Stimulated activated CD4-positive, alpha-beta T cell treated with anti-CD3 and anti-CD28 coated beads, Interleukin-1b, Interleukin-23, amount 100 ng/mL, for 1 hour (primary cell): ENCODE measurements around the gene OBSCN.

Source experiments
- DNase-seq, 2 donors: peaks; one replicate each; pipeline ENCODE4 v3.0.0-alpha.2; 2020; ENCODE audit warnings: low read depth in 2 of 2

OBSCN gene

GRCh38 chr1:228367798-228368791 lies 160.3 kb downstream of the OBSCN start:
- no peak for DNase-seq

GRCh38 chr1:228368801-228369607 lies 161.2 kb downstream of the OBSCN start:
- DNase-seq, result no peak

GRCh38 chr1:228369608-228370438 lies 162.0 kb downstream of the OBSCN start:
- no peak for DNase-seq

DNA sequence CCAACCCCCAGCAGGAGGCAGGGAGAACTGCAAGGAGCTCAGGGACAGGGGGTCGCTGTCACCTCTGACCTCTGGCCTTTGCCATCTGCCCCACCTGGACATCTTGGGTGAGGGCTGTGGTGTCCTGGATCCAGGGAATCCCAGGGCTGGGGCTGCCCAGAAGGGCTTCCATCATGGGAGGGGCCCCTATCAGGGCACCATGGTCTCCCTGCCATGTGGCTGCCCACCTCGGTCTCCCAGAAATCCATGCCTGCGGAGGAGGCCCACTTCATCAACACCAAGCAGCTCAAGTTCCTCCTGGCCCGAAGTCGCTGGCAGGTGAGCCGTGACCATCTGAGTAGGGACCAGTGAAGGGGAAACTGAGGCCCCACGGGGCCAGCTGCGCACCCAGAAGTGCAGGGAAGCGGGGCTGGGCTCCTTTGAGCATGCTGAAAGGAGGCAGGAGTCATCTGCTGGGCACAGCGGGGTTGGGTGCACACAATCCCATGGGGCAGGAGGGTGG lies 162.6 kb downstream of the OBSCN start:
- no peak for DNase-seq

DNA sequence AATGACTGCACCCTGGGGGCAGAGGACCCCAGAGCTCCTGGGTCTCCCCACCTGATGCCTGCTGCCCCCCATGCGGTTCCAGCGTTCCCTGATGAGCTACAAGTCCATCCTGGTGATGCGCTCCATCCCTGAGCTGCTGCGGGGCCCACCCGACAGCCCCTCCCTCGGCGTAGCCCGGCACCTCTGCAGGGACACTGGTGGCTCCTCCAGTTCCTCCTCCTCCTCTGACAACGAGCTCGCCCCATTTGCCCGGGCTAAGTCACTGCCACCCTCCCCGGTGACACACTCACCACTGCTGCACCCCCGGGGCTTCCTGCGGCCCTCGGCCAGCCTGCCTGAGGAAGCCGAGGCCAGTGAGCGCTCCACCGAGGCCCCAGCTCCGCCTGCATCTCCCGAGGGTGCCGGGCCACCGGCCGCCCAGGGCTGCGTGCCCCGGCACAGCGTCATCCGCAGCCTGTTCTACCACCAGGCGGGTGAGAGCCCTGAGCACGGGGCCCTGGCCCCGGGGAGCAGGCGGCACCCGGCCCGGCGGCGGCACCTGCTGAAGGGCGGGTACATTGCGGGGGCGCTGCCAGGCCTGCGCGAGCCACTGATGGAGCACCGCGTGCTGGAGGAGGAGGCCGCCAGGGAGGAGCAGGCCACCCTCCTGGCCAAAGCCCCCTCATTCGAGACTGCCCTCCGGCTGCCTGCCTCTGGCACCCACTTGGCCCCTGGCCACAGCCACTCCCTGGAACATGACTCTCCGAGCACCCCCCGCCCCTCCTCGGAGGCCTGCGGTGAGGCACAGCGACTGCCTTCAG lies 163.3 kb downstream of the OBSCN start:
- no peak for DNase-seq

DNA sequence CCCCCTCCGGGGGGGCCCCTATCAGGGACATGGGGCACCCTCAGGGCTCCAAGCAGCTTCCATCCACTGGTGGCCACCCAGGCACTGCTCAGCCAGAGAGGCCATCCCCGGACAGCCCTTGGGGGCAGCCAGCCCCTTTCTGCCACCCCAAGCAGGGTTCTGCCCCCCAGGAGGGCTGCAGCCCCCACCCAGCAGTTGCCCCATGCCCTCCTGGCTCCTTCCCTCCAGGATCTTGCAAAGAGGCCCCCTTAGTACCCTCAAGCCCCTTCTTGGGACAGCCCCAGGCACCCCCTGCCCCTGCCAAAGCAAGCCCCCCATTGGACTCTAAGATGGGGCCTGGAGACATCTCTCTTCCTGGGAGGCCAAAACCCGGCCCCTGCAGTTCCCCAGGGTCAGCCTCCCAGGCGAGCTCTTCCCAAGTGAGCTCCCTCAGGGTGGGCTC lies 163.9 kb downstream of the OBSCN start:
- DNase-seq, result no peak

DNA sequence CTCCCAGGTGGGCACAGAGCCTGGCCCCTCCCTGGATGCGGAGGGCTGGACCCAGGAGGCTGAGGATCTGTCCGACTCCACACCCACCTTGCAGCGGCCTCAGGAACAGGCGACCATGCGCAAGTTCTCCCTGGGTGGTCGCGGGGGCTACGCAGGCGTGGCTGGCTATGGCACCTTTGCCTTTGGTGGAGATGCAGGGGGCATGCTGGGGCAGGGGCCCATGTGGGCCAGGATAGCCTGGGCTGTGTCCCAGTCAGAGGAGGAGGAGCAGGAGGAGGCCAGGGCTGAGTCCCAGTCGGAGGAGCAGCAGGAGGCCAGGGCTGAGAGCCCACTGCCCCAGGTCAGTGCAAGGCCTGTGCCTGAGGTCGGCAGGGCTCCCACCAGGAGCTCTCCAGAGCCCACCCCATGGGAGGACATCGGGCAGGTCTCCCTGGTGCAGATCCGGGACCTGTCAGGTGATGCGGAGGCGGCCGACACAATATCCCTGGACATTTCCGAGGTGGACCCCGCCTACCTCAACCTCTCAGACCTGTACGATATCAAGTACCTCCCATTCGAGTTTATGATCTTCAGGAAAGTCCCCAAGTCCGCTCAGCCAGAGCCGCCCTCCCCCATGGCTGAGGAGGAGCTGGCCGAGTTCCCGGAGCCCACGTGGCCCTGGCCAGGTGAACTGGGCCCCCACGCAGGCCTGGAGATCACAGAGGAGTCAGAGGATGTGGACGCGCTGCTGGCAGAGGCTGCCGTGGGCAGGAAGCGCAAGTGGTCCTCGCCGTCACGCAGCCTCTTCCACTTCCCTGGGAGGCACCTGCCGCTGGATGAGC lies 164.5 kb downstream of the OBSCN start:
- DNase-seq, result no peak

DNA sequence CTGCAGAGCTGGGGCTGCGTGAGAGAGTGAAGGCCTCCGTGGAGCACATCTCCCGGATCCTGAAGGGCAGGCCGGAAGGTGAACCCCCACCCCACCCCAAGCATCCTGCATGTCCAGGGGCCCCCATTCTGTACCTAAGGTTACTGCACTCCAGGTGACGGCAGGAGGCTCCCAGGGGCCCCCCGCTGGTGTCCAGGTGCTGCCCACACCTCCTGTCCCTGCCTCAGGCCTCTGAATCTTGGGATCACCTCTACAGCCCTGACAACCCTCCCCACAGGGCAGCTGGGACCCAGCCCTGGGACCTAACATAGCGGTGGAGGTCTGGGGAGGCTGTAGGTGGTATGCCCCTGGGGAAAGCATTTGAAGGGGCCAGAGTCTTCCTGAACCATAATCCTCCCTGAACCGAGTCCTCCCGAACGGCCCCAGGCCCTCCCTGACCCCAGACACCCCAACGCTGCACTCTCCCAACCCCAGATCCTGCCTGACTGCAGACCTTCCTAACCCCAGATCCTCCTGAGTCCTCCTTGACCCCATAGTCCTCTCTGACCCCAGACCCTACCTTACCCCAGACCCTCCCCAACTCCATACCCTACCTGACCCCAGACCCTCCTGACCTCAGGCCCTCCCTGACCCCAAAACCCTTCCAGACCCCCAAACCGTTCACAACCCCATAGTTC lies 165.3 kb downstream of the OBSCN start:
- no peak for DNase-seq

DNA sequence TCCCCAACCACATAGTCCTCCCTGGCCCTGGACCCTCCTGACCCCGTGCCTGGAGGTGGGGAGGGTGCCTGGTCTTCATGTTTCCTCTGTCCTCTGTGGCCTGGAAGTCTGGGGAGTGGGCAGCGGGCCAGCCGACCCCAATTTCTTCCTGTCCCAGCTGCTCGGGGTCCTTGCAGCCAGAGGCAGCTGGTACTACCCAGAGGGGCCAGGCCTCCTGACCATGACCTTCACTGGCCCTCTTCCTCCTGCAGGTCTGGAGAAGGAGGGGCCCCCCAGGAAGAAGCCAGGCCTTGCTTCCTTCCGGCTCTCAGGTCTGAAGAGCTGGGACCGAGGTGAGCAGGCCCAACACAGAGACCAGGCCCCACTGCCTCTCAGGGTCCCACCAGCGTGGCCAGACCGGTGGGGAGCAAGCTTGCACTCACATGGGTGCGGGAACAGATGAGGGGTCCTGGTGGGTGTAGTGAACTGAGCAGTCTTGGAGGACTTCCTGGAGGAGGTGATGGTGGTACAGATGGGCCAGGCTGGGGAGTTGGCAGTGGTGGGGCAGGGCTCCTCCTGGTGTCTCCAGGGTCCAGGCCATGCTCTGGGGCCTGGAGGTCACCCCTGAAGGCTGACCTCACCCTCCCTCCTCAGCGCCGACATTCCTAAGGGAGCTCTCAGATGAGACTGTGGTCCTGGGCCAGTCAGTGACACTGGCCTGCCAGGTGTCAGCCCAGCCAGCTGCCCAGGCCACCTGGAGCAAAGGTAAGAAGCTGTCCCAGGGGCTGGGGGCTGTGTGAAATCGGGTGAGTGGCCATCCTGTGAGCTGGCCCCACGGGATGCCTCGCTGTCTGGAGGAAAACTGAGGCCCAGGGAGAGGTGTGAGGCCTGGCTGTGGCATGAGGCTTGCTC lies 166.1 kb downstream of the OBSCN start:
- DNase-seq, result no peak

DNA sequence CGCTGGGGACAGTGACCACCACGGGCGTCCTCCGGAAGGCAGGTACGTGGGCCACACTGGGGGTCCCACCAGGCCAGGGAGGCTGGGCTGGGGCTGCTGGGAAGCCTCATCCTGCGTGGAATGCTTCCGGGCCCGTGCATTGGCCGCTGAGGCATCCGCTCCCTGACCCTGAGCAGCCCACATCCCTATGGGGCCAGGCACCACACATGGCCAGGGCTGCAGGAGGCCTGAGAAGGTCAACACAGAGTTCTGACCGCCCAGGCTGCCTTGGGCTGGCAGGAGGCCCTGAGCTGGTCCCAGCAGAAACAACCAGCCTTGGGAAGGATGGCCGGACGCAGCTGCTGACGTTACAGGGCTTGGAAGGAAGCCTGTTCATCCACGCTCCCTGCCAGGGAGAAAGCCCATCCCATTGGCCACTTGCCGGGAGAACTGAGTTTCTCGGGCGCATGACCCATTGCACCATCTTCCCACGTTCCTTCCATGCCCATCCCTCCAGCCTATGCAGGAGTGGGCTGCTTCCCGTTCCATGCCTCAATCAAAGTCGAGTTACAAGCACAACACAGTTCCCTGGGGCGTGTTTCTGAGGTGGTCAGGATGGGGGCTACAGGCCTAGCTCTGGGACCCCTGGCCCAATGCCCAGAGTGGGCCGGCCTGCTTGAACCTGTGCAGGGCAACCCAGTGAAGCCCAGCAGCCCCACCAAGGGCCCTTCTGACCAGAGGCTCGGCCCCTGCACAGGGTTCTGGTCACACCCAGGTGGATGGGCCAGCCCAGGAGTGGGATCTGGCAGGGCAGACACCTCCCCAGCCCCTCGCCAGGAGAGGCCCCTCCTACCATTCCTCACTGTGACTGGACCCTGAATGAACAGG lies 167.1 kb downstream of the OBSCN start:
- DNase-seq, result no peak

GRCh38 chr1:228375578-228376261 lies 167.9 kb downstream of the OBSCN start:
- DNase-seq, result no peak

DNA sequence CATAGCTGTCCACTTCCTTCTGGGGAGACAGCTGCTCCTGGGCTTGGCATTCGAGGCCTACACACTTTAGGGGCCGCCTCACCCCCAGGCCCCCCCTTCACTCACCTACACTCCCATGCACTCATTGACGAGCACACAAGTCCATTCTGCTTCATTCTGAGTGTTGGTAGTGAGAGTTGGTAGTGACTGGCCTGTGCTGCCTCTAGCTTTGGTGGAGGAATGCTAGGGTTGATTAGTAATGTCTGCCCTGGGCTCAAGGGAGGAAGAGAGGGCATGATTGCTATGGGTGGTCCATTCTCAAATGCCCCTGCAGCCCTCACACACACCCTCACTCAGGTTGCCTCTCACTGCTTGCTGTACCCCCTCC lies 168.4 kb downstream of the OBSCN start:
- DNase-seq, result no peak

DNA sequence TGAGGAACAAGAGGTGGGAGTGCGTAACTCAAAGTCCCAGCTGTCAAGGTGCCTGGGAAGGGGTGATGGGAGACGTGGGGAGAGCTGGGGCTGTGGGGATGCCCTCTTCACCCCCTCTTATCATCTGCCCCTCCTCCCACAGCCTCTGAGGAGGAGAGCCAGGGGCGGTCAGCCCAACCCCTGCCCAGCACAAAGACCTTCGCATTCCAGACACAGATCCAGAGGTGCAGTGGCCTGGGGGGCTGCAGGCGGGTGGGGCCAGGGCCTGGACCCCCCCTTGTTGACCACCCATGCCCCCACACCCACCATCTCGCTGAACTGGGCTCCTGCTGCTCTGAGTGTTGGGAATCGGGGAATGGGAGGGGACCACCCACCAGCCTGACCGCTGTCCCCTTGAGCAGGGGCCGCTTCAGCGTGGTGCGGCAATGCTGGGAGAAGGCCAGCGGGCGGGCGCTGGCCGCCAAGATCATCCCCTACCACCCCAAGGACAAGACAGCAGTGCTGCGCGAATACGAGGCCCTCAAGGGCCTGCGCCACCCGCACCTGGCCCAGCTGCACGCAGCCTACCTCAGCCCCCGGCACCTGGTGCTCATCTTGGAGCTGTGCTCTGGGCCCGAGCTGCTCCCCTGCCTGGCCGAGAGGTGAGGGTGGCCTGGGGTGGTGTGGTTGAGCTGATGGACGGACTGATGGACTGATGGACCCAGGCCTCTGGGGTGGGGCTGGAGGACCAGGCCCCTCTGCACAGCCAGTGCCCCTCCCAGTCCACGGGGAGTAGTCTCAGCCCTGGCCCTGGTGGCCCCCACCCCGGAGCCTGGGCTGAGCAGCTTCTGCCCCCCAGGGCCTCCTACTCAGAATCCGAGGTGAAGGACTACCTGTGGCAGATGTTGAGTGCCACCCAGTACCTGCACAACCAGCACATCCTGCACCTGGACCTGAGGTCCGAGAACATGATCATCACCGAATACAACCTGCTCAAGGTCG lies 169.1 kb downstream of the OBSCN start:
- no peak for DNase-seq

DNA sequence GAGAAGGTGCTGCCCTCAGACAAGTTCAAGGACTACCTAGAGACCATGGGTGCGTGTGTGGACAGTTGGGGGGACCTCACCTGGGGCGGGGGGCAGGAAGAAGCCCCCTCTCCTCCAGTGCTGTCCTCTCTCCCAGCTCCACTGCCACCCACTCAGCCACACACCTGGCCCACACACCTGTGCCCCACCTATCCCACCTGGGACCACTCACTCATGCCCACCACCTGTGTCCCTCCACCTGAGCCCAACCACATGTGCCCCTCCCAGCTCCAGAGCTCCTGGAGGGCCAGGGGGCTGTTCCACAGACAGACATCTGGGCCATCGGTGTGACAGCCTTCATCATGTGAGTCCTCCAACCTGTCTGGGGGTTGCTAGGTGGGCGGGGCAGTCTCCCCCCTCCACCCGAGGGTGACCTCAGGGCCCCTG lies 169.8 kb downstream of the OBSCN start:
- no peak for DNase-seq

DNA sequence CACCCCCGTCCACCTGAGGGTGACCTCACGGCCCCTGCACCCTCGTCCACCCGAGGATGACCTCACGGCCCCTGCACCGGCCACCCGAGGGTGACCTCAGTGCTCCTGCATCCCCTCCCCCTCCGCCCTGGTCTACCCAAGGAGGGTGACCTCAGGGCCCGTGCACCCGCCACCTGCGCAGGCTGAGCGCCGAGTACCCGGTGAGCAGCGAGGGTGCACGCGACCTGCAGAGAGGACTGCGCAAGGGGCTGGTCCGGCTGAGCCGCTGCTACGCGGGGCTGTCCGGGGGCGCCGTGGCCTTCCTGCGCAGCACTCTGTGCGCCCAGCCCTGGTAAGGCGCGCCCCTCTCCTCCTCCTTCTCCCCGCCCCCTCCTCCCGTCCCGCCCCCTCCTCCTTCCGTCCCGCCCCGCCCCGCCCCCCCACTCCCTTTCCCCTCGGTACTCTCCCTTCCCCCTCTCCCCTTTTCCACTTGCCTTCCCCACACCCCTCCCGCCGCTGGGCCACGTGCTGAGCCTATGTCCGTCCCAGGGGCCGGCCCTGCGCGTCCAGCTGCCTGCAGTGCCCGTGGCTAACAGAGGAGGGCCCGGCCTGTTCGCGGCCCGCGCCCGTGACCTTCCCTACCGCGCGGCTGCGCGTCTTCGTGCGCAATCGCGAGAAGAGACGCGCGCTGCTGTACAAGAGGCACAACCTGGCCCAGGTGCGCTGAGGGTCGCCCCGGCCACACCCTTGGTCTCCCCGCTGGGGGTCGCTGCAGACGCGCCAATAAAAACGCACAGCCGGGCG lies 170.4 kb downstream of the OBSCN start:
- peak in 1 of 2 donors; percentile 17 for DNase-seq
